CMK (cell line): ENCODE data around the gene SMAD7.

ENCODE experiments used
- DNase-seq: peaks from one replicate; pipeline ENCODE4 v3.0.0-alpha.2; 2010; ENCODE audit warnings: low read depth

The SMAD7 gene

DNA sequence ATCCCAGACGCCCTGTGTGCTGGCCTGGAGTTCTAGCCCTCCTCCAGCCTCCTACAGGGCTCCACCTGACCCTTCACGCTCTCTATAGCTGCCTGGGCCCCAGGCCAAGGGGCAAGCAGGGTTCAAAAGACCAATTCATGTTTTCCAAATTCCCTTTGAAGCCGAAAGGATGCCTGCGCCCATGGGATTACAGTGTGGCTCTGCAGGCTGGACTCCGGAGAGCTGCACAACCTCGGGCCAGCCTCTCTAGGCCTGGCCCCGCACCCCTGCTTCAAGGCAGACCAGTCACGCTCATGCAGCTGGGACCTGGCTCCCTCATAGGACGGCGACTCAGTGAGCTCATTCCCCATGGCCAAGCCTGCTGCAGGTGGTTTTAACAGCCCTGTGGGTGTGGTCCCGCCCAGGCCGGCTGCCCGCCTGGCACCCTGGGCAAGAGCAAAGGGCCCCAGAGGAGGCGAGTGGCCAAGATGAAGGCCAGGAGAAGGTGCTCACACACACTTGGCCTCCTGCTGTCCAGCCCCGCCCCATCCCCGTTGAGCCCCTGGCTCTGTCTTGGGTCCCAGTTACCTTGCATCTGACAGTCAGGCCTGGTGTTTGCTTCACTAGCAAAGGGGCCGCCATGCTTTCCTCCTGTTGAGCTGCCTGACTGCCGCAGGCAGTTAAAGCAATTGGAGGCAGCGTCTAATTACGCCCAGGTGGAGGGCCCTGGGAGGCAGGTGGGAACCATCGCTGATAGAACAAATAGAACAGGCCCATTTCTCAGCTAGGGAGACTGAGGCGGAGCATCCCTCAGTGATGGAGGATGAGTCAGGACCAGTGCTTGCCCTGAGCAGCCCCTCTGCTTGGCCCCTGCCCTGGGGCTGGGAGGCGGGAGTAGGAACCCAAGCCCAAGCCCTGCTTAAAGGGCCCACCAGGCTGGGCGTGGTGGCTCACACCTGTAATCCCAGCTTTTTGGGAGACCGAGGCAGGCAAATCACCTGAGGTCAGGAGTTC lies 56.9 kb downstream of the SMAD7 start:
- DNase-seq = no peak

DNA sequence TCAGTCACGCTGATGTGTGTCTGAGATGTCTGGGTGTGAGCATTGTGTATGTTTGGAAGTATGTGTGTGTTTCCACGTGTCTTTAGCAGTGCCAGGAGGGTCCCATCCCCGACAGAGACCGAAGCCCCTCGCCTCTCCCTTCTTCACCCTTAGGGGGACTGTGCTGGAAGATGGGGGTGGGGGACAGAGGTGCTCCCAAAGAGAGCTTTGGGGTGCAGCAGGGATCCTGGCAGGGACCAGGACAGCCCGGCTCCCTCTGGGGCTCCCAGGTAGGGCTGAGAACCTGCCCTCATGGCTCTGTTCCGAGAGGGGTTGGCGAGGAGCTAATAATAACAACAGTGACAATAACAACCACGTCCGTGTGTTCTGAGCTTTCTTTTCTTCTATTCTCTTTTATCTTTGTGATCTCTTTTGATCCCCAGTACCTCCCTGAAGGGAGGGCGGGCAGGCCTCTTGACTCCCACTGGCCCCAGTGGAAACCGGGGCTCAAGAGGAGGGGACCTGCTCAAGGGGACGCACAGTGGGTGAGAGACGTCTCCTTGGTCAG lies 57.6 kb downstream of the SMAD7 start:
- DNase-seq = no peak

DNA sequence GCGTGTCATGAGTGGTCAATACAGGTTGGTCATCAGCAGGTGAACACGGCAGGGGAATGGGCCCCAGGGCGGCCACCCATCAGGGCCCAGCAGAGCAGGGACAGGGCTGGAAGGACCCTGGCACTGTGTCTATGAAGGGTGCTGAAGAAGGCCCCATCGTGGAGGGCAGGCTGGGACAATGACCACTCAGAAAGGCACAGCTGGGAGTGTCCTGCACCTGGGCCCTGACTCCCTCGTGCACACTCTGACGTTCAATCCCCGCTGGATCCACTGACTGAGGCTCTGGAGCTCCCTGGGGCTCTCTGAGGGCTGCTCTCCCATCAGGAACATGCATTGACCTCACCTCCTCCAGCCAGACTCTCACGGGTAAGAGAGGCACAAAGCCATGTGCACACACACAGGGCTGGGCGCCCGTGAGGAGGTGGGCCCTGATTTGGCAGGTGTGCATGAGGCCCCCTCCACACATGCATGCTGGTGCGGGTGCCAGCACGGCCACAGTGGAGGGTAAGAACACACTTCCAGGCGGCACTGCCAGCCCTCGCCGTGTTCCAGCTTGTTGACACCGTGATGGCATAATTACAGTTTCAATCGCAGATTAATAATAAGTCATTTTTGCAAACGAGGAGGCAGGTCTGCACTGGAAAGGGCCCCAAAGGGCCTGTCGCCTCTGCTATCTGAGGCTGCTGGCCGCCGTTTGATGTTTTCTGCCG lies 58.5 kb downstream of the SMAD7 start:
- no peak for DNase-seq

DNA sequence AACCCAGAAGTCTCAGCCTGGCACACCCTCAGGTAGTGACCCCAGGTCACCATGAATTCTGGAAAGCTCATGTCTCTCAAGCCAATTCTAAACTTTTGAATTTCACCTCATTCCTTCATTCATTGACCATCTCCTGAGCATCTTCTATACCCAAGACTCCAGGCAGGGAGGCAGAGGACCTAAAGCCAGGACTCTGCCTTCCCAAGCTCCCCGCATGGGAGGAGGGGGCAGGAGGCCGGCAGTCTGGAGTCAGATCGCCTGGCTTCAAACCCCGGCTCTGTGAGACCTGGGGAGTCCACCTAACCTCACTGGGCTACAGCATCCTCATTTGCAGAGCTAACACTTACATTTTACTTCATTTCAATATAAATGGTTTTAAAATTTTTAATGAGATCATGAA lies 59.0 kb downstream of the SMAD7 start:
- no peak for DNase-seq

DNA sequence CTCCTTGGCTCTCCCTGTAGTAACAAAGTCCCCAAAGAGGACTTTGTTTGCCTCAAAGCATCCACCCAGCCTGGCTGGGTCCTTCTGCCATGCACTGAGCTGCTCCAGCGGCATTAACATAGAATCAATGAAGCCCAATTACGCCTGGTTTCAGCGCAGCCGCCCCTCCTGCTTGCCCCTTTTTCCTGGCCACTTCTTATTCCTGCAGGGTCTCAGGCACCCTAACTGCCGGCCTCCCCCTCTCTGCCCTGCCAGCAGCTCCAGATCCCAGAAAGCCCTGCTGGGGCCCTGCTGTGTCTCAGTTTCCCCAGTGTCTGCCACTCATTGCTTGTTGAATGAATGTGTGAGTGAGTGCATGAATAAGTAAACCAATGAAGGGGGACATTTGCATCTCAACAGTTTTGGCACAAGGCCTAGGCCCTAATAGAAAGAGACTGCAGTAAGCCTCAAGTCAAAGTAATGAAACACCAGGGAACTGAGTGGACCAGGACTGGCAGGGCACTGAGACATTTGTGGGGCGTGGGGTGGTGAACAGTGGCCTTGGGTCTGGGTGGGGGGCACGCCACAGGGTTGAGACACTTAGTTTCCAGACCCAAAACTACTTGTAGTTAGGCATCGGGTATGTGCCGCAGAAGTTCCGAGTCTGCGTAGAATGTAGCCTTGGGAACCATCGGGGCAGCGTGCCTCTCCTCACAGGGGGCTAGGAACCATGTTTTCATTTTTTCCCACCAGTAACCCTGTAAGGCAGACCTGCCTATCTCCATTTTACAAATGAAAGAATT lies 60.6 kb downstream of the SMAD7 start:
- DNase-seq = no peak

DNA sequence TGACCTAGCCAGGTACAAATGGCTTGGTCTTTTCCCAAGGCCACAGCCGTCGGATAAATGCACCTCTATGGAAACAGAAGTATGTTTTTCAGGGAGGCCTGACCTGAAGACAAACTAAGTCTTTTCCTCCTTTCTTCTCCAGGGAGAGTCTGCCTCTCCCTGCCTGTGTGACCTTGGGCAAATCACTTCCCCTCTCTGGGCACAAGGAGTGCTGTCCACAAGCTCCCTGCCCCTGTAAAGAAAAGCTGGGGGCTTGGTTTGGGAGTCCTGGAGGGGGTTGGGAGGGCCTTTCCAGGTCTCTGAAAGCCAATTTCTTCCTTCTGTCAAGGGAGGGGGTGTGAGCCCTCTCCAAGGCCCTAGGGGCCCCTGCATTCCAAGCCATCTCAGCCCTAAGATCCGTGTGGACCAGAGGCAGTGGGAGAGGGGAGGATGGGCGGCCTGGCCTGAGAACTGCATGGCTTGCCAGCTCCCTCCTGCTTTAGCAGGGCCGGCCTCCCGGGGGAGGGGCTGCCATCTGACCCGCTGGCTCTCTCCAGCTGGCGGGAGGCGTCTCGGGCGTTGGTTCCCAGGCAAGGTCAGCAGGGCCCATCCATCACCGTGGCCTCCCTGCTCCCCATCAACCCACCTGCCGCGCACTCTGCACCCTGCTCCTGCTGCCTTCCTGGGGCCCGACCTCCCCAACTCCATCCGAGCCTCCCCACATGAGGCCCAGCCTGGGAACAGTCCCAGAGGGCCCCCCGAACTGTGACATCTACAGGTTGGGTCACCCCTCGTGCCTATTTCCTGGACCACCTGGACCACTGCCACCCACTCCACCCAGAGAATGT lies 61.4 kb downstream of the SMAD7 start:
- DNase-seq = no peak

DNA sequence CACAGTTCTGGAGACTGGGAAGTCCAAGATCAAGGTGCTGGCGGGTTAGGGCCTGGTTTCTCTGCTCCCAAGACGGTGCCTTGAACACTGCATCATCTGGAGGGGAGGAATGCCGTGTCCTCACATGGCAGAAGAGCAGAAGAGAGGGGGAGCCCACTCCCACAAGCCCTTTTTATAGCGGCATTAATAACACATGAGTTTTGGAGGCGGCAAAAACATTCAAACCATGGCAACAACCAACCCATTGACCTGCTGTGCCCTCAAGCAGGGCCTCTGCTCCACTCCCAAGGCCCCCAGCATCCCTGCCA lies 62.0 kb downstream of the SMAD7 start:
- no peak for DNase-seq

DNA sequence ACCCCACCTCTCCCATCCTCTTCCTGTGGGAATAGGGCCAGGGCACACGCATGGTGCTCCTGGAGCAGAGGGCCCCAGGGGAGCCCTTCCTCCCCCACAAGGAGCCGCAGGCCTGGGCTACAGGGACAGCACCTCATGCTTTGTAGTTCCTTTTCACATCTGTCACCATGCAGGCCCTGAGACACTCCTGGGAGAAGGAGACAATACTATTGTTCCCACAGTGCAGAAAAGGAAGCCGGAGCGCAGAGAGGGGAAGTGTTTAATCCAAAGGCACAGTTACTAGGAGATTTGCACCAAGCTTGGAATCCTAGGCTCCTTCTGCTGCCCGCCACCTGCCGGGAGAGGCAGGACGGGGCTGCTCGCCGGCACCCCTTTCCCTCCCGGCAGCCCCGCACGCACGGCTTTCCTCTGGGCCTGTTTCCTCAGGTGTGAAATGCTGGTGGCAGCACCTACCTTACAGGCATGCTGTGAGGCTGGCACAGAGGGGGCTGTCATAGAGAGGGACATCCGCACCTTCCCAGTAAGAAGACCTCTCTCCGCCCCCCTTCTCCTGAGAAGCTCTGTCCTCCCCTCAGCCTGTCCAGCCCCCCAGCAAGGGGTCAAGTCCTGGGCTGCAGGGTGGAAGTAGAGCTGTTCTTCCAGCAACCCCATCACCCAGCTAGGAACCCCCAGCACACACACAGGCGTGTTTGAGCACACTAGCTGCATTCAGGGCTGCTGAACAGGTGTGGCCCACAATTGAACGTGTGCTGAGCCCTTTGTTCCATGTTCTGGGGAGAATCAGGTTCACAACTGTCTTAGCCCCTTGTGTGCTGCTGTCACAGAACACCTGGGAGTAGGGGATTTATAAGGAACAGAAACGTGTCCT lies 62.6 kb downstream of the SMAD7 start:
- DNase-seq = no peak

- no peak for DNase-seq
Observed at GRCh38 chr18:48887294-48887904, 63.4 kb downstream of the SMAD7 start.

- DNase-seq = no peak
Observed at GRCh38 chr18:48886520-48887293, 64.1 kb downstream of the SMAD7 start.

- DNase-seq = no peak
Observed at GRCh38 chr18:48885924-48886400, 64.8 kb downstream of the SMAD7 start.

- no peak for DNase-seq
Observed at GRCh38 chr18:48885266-48885923, 65.4 kb downstream of the SMAD7 start.

DNA sequence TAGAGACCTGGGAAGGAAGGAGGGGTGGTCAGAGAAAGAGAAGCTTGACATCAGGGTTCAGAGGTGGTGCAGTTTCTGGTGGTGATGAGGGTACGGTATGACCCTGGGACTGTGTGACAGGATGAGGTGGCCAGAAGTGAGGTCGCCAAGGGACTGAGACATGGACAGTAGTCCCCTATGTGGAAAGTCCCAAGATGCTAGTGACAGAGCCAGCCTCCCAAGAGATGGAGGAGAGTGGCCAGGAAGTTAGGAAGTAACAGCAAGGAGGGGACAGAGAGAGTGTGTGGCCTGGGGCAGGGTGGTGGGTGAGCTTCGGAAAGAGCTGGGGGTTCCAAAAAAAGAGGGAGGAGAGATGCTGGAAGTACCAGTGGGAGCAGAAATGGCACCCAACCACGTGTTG lies 66.0 kb downstream of the SMAD7 start:
- no peak for DNase-seq

DNA sequence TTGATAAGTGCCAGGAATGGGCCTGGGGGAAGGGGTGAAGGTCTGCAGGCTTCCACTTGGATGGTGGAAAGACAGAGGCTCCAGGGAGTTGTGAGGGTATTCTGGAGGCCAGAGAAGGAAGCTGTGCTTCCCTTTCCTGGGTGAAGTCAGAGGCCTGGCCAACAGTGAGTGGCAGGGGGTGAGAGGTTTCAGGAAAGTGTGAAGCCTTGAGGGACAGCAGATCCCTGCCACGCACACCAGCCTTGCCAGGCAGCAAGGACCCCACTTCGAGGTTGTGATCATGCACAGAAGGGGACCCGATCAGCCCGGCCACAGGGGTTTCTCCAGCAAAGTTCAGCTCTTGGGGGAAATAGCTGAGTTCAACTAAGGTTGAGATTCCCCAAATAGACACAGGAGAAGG lies 66.5 kb downstream of the SMAD7 start:
- no peak for DNase-seq

GRCh38 chr18:48882379-48882778 lies 68.4 kb downstream of the SMAD7 start:
- no peak for DNase-seq

GRCh38 chr18:48880931-48881330 lies 69.8 kb downstream of the SMAD7 start:
- no peak for DNase-seq

DNA sequence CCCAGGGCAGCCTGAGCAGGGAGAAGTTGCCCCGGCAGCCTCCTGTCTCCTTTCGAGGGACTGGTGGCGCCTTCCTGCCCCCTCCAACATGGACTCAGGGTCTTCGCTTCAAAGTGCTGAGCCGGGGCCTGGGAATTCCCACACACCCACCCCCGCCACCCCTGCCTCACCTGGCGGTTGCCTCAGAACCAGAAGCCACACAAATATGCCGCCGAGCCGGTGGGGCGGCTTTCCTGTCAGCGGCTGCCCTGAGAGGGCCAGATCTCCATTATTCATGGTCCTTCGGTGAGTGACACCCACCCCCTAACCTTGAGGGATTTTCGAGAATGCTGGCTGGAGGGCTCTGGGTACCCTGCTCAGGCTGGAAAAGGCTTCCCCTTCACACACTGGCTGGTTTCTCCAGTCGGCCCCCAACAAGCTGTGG lies 71.7 kb downstream of the SMAD7 start:
- DNase-seq = no peak

GRCh38 chr18:48878471-48878870 lies 72.3 kb downstream of the SMAD7 start:
- no peak for DNase-seq

DNA sequence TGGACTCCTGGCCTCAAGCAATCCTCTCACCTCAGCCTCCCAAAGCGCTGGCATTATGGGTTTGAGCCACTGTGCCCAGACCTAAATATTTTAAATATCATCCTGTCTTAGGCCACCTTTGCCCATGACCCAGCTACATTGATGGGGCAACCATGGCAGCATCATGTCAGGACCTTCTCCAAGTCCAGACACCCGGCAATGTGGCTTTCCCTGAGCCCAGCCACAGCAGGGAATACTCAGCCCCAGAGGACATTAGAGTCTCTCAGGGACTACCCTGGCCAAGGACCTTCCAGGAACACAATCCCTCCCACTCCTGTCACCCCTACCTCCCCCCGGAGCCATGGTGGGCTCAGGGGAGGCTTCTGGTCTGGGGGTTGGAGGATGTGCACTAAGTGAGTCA lies 72.8 kb downstream of the SMAD7 start:
- DNase-seq = no peak
